ENCODE measurements around the gene TPI1. TPM values are rescaled to one million over a fixed set of nuclear protein-coding genes. Genes with fewer than 3 reads are reported as not detected.
"Not testable (repeated sequence)": the region's sequence is repeated elsewhere in the genome, so short reads cannot be mapped to it uniquely, and the experiment has no call there.

The TPI1 gene
- total RNA-seq, 4 donors from 2014 or later: 360 to 671 (median 400) TPM

DNA sequence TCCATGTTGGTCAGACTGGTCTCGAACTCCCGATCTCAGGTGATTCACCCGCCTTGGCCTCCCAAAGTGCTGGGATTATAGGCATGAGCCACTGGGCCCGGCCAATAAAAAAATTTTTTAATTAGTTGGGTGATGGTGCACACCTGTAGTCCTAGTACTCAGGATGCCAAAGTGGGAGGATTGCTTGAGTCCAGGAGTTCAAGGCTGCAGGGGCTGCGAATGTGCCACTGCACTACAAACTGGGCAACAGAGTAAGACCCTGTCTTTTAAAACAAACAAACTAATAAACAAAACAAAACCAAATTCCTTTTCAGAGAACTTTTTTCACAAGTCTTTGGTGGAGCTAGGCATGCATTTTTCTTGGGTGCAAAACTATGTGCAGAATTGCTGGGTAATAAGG is 15.9 kb downstream of the TPI1 start:
- no peaks in the 10 kb centered on the region for H3K9me3 ChIP-seq
- in situ Hi-C loops (cut with MboI; ENCODE audit: low pct_ligation_motif_present in 1 of 4, low pct_unique_long_range_greater_than_20kb in 1 of 4, low sequenced_read_pairs in 3 of 4): no loop called here
- 92 to 99% methylated on average over 4 to 5 of the region's 5 CpGs for WGBS, 2 donors (ENCODE audit: low coverage in 1 of 2)

DNA sequence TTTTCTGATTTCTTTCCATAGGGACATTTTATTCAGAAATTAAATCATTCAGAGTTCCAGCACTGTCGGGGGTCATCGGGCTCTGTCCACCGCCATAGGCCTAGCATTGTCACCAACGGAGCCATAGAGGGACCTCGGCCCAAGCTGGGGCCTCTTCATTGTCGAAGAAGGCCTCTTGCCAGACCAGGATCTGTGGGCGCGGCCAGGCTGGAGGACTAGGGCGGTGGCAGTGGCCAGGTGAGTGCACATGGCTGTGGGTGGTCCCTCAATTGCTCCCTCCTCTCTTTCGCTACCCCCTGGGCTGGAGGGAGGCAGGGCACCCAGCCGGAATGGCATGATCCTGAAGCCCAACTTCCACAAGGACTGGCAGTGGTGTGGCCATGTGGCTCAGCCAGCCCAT is 16.4 kb downstream of the TPI1 start:
- intact Hi-C loops (cut with DNase I; ENCODE audit: low total_unique reads) (no loop called here), in situ Hi-C loops (cut with MboI; ENCODE audit: low pct_ligation_motif_present in 1 of 4, low pct_unique_long_range_greater_than_20kb in 1 of 4, low sequenced_read_pairs in 3 of 4) (no loop called here)
- 96% methylated on average over 9 of the region's 11 CpGs; no CpG with 5 or more reads in 1 of the 2 donors for WGBS, 2 donors (ENCODE audit: low coverage in 1 of 2)
- TF ChIP-seq POLR2AphosphoS5 (IDR thresholded peaks at IDR 0.05) (no peak), EP300 (IDR thresholded peaks at IDR 0.05; ENCODE audit: low read depth) (no peak), POLR2A (IDR thresholded peaks at IDR 0.05) (no peak)
- TF ChIP-seq, protein P1, sequence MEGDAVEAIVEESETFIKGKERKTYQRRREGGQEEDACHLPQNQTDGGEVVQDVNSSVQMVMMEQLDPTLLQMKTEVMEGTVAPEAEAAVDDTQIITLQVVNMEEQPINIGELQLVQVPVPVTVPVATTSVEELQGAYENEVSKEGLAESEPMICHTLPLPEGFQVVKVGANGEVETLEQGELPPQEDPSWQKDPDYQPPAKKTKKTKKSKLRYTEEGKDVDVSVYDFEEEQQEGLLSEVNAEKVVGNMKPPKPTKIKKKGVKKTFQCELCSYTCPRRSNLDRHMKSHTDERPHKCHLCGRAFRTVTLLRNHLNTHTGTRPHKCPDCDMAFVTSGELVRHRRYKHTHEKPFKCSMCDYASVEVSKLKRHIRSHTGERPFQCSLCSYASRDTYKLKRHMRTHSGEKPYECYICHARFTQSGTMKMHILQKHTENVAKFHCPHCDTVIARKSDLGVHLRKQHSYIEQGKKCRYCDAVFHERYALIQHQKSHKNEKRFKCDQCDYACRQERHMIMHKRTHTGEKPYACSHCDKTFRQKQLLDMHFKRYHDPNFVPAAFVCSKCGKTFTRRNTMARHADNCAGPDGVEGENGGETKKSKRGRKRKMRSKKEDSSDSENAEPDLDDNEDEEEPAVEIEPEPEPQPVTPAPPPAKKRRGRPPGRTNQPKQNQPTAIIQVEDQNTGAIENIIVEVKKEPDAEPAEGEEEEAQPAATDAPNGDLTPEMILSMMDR (IDR thresholded peaks at IDR 0.05): no peak
- DNase-seq: no peak
- no peak overlapping the region for H3K4me3 ChIP-seq
- H3K9me3 ChIP-seq: no peaks in the 10 kb centered on the region
- no peaks in the 10 kb centered on the region for H3K36me3 ChIP-seq
- no peaks in the 10 kb centered on the region for H3K27me3 ChIP-seq
- H3K4me1 ChIP-seq: peaks cover 4 to 17% (median 8%) of the 10 kb centered on the region in 4 donors
- no peak overlapping the region for H3K27ac ChIP-seq

More for the DNA sequence above, 15.9 kb downstream of the TPI1 start:
- Histone ChIP-seq H3K36me3 (no peaks in the 10 kb centered on the region), H3K4me3 (no peak overlapping the region), H3K4me1 (peaks cover 4 to 17% (median 8%) of the 10 kb centered on the region in 4 donors), H3K27ac (no peak overlapping the region), H3K27me3 (no peaks in the 10 kb centered on the region)
- intact Hi-C loops (cut with DNase I; ENCODE audit: low total_unique reads): no loop called here
- no peak for DNase-seq
- TF ChIP-seq POLR2A (IDR thresholded peaks at IDR 0.05) (no peak), EP300 (IDR thresholded peaks at IDR 0.05; ENCODE audit: low read depth) (no peak), POLR2AphosphoS5 (IDR thresholded peaks at IDR 0.05) (no peak)
- TF ChIP-seq, protein P1 (IDR thresholded peaks at IDR 0.05): no peak

DNA sequence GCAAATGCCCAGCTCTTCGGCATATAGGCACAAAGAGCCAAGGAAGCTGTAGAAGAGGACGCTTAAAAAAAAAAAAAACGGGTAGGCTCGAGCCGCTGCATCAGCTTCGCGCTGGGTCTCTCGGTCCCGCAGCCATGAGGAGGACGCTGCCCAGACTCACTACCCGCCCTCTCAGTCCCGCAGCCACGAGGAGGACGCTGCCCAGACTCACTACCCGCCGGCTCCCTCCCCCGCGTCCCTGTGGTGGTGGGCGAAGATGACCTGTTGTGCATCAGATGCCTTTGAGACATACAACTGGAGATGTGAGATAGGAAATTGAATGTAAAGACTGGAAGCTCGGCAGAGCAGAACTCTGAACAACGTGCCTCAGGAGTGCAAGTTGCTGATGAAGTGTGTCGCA is 17.2 kb downstream of the TPI1 start:
- Histone ChIP-seq H3K27ac (no peak overlapping the region), H3K9me3 (no peaks in the 10 kb centered on the region), H3K4me1 (peaks cover 4 to 17% (median 8%) of the 10 kb centered on the region in 4 donors), H3K4me3 (no peak overlapping the region), H3K27me3 (no peaks in the 10 kb centered on the region), H3K36me3 (no peaks in the 10 kb centered on the region)
- in situ Hi-C loops (cut with MboI; ENCODE audit: low pct_ligation_motif_present in 1 of 4, low pct_unique_long_range_greater_than_20kb in 1 of 4, low sequenced_read_pairs in 3 of 4): no loop called here
- intact Hi-C loops (cut with DNase I; ENCODE audit: low total_unique reads): no loop called here
- WGBS, 2 donors (ENCODE audit: low coverage in 1 of 2): 75 to 85% methylated on average over 4 to 22 of the region's 22 CpGs
- no peak for TF ChIP-seq POLR2A (IDR thresholded peaks at IDR 0.05)
- TF ChIP-seq, protein P1 (IDR thresholded peaks at IDR 0.05): no peak
- DNase-seq: no peak

DNA sequence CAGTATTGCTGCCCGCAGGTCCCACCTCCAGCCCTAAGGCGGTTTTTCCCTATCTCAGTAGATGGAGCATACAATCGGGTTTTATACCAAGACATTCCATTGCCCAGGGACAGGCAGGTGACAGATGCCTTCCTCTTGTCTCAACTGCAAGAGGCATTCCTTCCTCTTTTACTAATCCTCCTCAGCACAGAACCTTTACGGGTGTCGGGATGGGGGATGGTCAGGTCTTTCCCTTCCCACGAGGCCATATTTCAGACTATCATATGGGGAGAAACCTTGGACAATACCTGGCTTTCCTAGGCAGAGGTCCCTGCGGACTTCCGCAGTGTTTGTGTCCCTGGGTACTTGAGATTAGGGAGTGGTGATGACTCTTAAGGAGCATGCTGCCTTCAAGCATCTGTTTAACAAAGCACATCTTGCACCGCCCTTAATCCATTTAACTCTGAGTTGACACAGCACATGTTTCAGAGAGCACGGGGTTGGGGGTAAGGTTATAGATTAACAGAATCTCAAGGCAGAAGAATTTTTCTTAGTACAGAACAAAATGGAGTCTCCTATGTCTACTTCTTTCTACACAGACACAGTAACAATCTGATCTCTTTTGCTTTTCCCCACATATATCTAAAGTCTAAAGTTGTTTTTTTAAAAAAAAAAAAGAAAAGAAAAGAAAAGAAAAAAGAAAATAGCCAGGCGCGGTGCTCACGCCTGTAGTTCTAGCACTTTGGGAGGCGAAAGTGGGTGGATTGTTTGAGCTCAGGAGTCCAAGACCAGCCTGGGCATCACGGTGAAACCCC is 19.1 kb downstream of the TPI1 start:
- H3K4me3 ChIP-seq; in situ Hi-C loops (cut with MboI; ENCODE audit: low pct_ligation_motif_present in 1 of 4, low pct_unique_long_range_greater_than_20kb in 1 of 4, low sequenced_read_pairs in 3 of 4); H3K36me3 ChIP-seq; DNase-seq; H3K27me3 ChIP-seq; intact Hi-C loops (cut with DNase I; ENCODE audit: low total_unique reads); H3K9me3 ChIP-seq: not testable (repeated sequence)
- H3K27ac ChIP-seq: peak overlapping the region in 3 of 4 donors; percentile 23 to 28 (median 27)
- H3K4me1 ChIP-seq: peaks cover 3 to 18% (median 10%) of the 10 kb centered on the region in 4 donors
- 68 to 77% methylated on average over 5 to 11 of the region's 15 CpGs for WGBS, 2 donors (ENCODE audit: low coverage in 1 of 2)
